Cardiac muscle cell (in vitro differentiated cells and primary cell): ENCODE data around the gene LZTS3. TPM values are rescaled to one million over a fixed set of nuclear protein-coding genes. Genes with fewer than 3 reads are reported as not detected.

Experiments
- DNase-seq, 2 donors: peaks; one replicate each; pipeline versions ENCODE4 v3.0.0 to v3.0.0-alpha.2; 2010 to 2017; ENCODE audit warnings: low read depth in 1 of 2, low spot score in 1 of 2
- H3K27ac ChIP-seq: fragments of 200-600 bp; sonication (generic); 2 replicates; pipeline ENCODE4 v1.5.1; 2016
- H3K27me3 ChIP-seq: fragments of 200-600 bp; sonication (generic); 2 replicates; pipeline ENCODE4 v1.6.0; 2016; ENCODE audit warnings: control low read depth
- H3K36me3 ChIP-seq: fragments of 200-600 bp; sonication (generic); 2 replicates; pipeline ENCODE4 v1.5.1; 2016; ENCODE audit warnings: control low read depth
- H3K4me1 ChIP-seq: fragments of 200-600 bp; sonication (generic); 2 replicates; pipeline ENCODE4 v1.8.1; 2017; ENCODE audit warnings: low read depth, mild to moderate bottlenecking, mixed run types
- H3K4me3 ChIP-seq: fragments of 200-600 bp; sonication (generic); 2 replicates; pipeline ENCODE4 v1.5.1; 2016; ENCODE audit warnings: mild to moderate bottlenecking
- H3K9me3 ChIP-seq: fragments of 200-600 bp; sonication (generic); 2 replicates; pipeline ENCODE4 v1.5.1; 2017; ENCODE audit warnings: low read depth, mild to moderate bottlenecking, control low read depth
- CTCF ChIP-seq: IDR thresholded peaks from 2 replicates; pipeline ENCODE4 v1.5.1; 2012; ENCODE audit warnings: low read depth, mild to moderate bottlenecking, low read length
- polyA plus RNA-seq: library from polyadenylated mRNA; unstranded; fragments of >200 nt; fragmentation: Nextera tagmentation; extraction: Ambion mirVana; gene quantifications from 2 replicates; pipeline ENCODE4 v1.2.1, GENCODE V29; 2016
- total RNA-seq: library from RNA; depleted of rRNA; stranded (reverse); fragments of >200 nt; gene quantifications from 2 replicates; pipeline ENCODE4 v1.2.3, GENCODE V29; 2016

LZTS3 gene
- total and polyA plus RNA-seq, 2 experiments from 2014 or later: 15.7 to 30.9 TPM

- TF ChIP-seq CTCF: no peak
- H3K27me3 ChIP-seq: no peaks in the 10 kb centered on the region
- H3K9me3 ChIP-seq: no peaks in the 10 kb centered on the region
- no peak overlapping the region for H3K4me3 ChIP-seq
- no peak overlapping the region for H3K27ac ChIP-seq
- H3K36me3 ChIP-seq: no peaks in the 10 kb centered on the region
- no peak for DNase-seq
- H3K4me1 ChIP-seq: peaks cover 9% of the 10 kb centered on the region
Measured at GRCh38 chr20:3163099-3164042, 10.0 kb downstream of the LZTS3 start.

DNA sequence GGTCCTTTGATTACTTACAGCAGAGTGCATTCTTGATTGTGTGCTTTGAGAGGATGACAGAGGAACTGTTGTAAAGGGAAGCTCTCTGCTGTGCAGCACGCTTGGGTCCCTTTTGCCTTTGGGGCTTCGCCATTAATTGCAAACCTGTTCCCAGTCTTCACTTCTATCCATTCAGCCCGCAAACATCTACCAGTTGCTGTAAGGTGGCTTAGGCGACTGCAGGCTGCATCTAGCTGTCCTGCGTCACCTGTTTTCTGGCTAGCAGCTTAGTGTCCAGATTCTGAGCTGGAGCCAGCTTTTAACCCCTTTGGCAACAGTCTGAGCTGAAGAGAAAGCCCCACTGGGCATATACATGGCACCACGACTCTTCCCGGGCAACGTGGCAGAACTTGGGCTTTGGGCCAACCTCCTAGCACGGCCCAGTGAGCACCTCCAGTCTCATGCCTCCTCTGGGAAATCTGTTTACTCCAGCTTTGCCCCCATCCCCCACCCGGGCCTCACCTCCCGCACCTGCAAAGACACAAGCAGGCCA is 11.2 kb downstream of the LZTS3 start:
- Histone ChIP-seq H3K27me3 (no peaks in the 10 kb centered on the region), H3K36me3 (no peaks in the 10 kb centered on the region), H3K27ac (no peak overlapping the region), H3K4me3 (no peak overlapping the region), H3K4me1 (peaks cover 13% of the 10 kb centered on the region), H3K9me3 (no peaks in the 10 kb centered on the region)
- no peak for TF ChIP-seq CTCF
- no peak for DNase-seq

DNA sequence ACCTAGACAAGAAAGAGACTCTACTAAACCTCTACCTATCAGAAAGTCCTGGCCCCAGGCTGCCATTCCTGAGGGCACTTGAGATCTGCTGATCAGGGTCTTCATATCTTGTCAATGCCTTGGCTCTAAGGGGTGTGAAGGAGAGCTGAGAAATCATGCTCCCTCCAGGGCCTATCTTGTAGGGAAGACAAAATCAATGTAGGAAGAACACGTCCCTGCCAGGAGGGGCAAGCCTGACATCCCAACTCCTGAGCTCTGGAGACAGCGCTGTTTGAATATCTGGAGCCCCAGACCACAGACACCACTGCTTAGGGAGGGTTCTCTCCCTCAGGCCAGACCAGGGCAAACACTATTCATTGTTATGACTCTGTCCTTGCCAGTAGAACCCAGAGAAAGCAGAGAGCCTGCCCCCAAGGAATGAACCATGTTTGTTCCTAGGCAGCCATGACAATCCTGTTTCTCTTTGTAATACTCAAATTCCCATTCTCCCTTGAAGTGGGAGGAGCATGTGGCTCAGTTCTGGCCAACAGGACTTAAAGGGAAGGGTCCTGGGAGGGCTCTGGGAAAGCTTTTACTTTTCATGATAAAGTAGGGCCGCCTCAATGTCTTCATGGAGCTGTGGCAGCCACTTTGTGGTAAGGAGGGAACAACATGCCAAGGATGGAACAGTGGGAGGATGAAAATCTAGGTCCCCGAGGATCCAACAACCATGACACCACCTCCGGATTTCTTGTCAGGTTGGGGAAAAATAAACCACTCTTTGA is 11.9 kb downstream of the LZTS3 start:
- Histone ChIP-seq H3K4me3 (no peak overlapping the region), H3K36me3 (no peaks in the 10 kb centered on the region), H3K4me1 (peaks cover 13% of the 10 kb centered on the region), H3K27me3 (no peaks in the 10 kb centered on the region), H3K27ac (no peak overlapping the region), H3K9me3 (no peaks in the 10 kb centered on the region)
- no peak for TF ChIP-seq CTCF
- no peak for DNase-seq

DNA sequence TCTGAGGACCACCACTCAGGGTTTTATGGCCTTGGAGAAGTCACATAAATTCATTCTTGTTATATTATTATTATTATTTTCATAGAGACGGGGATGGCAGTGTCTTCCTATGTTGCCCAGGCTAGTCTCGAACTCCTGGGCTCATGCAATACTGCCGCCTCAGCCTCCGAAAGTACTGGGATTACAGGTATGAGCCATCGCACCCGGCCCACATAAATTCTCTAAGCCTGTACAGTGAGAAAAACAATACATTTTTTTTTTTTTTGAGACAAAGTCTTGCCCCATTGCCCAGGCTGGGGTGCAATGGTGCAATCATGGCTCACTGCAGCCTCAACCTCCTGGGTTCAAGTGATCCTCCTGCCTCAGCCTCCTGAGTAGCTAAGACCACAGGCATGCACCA is 12.9 kb downstream of the LZTS3 start:
- no peak for DNase-seq
- Histone ChIP-seq H3K4me1 (peaks cover 13% of the 10 kb centered on the region), H3K27me3 (no peaks in the 10 kb centered on the region), H3K9me3 (no peaks in the 10 kb centered on the region), H3K27ac (no peak overlapping the region), H3K4me3 (peak overlapping the region; percentile 72), H3K36me3 (no peaks in the 10 kb centered on the region)
- TF ChIP-seq CTCF: no peak

- DNase-seq: peak; percentile 17 to 37
- H3K27me3 ChIP-seq: no peaks in the 10 kb centered on the region
- no peaks in the 10 kb centered on the region for H3K9me3 ChIP-seq
- H3K36me3 ChIP-seq: no peaks in the 10 kb centered on the region
- peaks cover 13% of the 10 kb centered on the region for H3K4me1 ChIP-seq
- peak overlapping the region; percentile 72 for H3K4me3 ChIP-seq
- H3K27ac ChIP-seq: peak overlapping the region; percentile 94
- no peak for TF ChIP-seq CTCF
Measured at GRCh38 chr20:3158968-3159431, 14.3 kb downstream of the LZTS3 start.
